Measurements from ENCODE around the gene BUD13.

BUD13 gene

GRCh38 chr11:116714902-116715301 lies 57.9 kb downstream of the BUD13 start:
- no peak for DNase-seq (ENCODE audit: low read depth in 1 of 2, low spot score in 1 of 2)
- no peak for TF ChIP-seq SPI1 (IDR thresholded peaks at IDR 0.05; ENCODE audit: borderline replicate concordance, low read depth)
- no peak for TF ChIP-seq GABPA (IDR thresholded peaks at IDR 0.05; ENCODE audit: low read depth)
- no peak for TF ChIP-seq POLR2AphosphoS5 (IDR thresholded peaks at IDR 0.05; ENCODE audit: low read depth)
- TF ChIP-seq, protein P1, sequence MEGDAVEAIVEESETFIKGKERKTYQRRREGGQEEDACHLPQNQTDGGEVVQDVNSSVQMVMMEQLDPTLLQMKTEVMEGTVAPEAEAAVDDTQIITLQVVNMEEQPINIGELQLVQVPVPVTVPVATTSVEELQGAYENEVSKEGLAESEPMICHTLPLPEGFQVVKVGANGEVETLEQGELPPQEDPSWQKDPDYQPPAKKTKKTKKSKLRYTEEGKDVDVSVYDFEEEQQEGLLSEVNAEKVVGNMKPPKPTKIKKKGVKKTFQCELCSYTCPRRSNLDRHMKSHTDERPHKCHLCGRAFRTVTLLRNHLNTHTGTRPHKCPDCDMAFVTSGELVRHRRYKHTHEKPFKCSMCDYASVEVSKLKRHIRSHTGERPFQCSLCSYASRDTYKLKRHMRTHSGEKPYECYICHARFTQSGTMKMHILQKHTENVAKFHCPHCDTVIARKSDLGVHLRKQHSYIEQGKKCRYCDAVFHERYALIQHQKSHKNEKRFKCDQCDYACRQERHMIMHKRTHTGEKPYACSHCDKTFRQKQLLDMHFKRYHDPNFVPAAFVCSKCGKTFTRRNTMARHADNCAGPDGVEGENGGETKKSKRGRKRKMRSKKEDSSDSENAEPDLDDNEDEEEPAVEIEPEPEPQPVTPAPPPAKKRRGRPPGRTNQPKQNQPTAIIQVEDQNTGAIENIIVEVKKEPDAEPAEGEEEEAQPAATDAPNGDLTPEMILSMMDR (IDR thresholded peaks at IDR 0.05; ENCODE audit: insufficient read depth, low read length): no peak
- no peak for TF ChIP-seq REST (IDR thresholded peaks at IDR 0.05; ENCODE audit: insufficient replicate concordance, low read depth)
- Histone ChIP-seq H3K27me3 (ENCODE audit: insufficient read depth, poor library complexity, severe bottlenecking) (no peaks in the 10 kb centered on the region), H3K4me3 (replicated peaks; ENCODE audit: insufficient read depth, low read length) (no peak overlapping the region), H3K27ac (replicated peaks) (no peak overlapping the region)

- Histone ChIP-seq H3K27me3 (ENCODE audit: insufficient read depth, poor library complexity, severe bottlenecking) (peaks cover 5% of the 10 kb centered on the region), H3K27ac (replicated peaks) (no peak overlapping the region), H3K4me3 (replicated peaks; ENCODE audit: insufficient read depth, low read length) (no peak overlapping the region)
- TF ChIP-seq REST (IDR thresholded peaks at IDR 0.05; ENCODE audit: insufficient replicate concordance, low read depth): no peak
- TF ChIP-seq SPI1 (IDR thresholded peaks at IDR 0.05; ENCODE audit: borderline replicate concordance, low read depth): no peak
- TF ChIP-seq, protein P1 (IDR thresholded peaks at IDR 0.05; ENCODE audit: insufficient read depth, low read length): no peak
- no peak for TF ChIP-seq POLR2AphosphoS5 (IDR thresholded peaks at IDR 0.05; ENCODE audit: low read depth)
- no peak for TF ChIP-seq GABPA (IDR thresholded peaks at IDR 0.05; ENCODE audit: low read depth)
- DNase-seq (ENCODE audit: low read depth in 1 of 2, low spot score in 1 of 2): no peak
These were observed 60.4 kb downstream of the BUD13 start for GRCh38 chr11:116712428-116712827.

GRCh38 chr11:116710762-116711161 lies 62.0 kb downstream of the BUD13 start:
- no peak for TF ChIP-seq POLR2AphosphoS5 (IDR thresholded peaks at IDR 0.05; ENCODE audit: low read depth)
- TF ChIP-seq REST (IDR thresholded peaks at IDR 0.05; ENCODE audit: insufficient replicate concordance, low read depth): no peak
- no peak for TF ChIP-seq SPI1 (IDR thresholded peaks at IDR 0.05; ENCODE audit: borderline replicate concordance, low read depth)
- no peak for TF ChIP-seq GABPA (IDR thresholded peaks at IDR 0.05; ENCODE audit: low read depth)
- TF ChIP-seq, protein P1 (IDR thresholded peaks at IDR 0.05; ENCODE audit: insufficient read depth, low read length): no peak
- Histone ChIP-seq H3K27me3 (ENCODE audit: insufficient read depth, poor library complexity, severe bottlenecking) (peaks cover 5% of the 10 kb centered on the region), H3K4me3 (replicated peaks; ENCODE audit: insufficient read depth, low read length) (no peak overlapping the region), H3K27ac (replicated peaks) (no peak overlapping the region)
- no peak for DNase-seq (ENCODE audit: low read depth in 1 of 2, low spot score in 1 of 2)
